ENCODE data around the gene TP53BP2. TPM values are rescaled to one million over a fixed set of nuclear protein-coding genes. Genes with fewer than 3 reads are reported as not detected.
A peak's percentile ranks its signal among the peaks of the same experiment; 100 is the strongest.

Gene TP53BP2
- total and polyA plus RNA-seq, 8 donors, result 51.8 to 58.6 (median 55.9) TPM

GRCh38 chr1:223829678-223830077 lies 16.1 kb downstream of the TP53BP2 start:
- no peak for TF ChIP-seq CTCF (IDR thresholded peaks at IDR 0.05)
- Histone ChIP-seq H3K9me3 (no peaks in the 10 kb centered on the region), H3K27ac (peak overlapping the region in 1 of 2 donors; percentile 18), H3K4me1 (peaks cover 6 to 99% of the 10 kb centered on the region in 2 donors), H3K36me3 (no peaks in the 10 kb centered on the region), H3K27me3 (no peaks in the 10 kb centered on the region), H3K4me3 (no peak overlapping the region)
- intact Hi-C loops (cut with DNase I), result no loop called here
- no peak for ATAC-seq
- DNase-seq, result no peak

GRCh38 chr1:223828162-223828848 lies 17.4 kb downstream of the TP53BP2 start:
- H3K27me3 ChIP-seq, result no peaks in the 10 kb centered on the region
- intact Hi-C loops (cut with DNase I), result no loop called here
- no peak for TF ChIP-seq CTCF (IDR thresholded peaks at IDR 0.05)
- no peak overlapping the region for H3K4me3 ChIP-seq
- H3K36me3 ChIP-seq, result no peaks in the 10 kb centered on the region
- H3K4me1 ChIP-seq, result peaks cover 6 to 99% of the 10 kb centered on the region in 2 donors
- ATAC-seq (no peak), DNase-seq (no peak)
- peak overlapping the region in 1 of 2 donors; percentile 63 for H3K27ac ChIP-seq
- H3K9me3 ChIP-seq, result no peaks in the 10 kb centered on the region

GRCh38 chr1:223827193-223827663 lies 18.5 kb downstream of the TP53BP2 start:
- Histone ChIP-seq H3K4me3 (no peak overlapping the region), H3K27me3 (no peaks in the 10 kb centered on the region), H3K27ac (peak overlapping the region in 1 of 2 donors; percentile 63), H3K4me1 (peaks cover 4 to 99% of the 10 kb centered on the region in 2 donors), H3K36me3 (no peaks in the 10 kb centered on the region), H3K9me3 (no peaks in the 10 kb centered on the region)
- TF ChIP-seq CTCF (IDR thresholded peaks at IDR 0.05), result no peak
- DNase-seq (no peak), ATAC-seq (peak; percentile 39)
- intact Hi-C loops (cut with DNase I), result no loop called here

- DNase-seq, result no peak
- H3K27ac ChIP-seq, result peak overlapping the region in 1 of 2 donors; percentile 63
- H3K27me3 ChIP-seq, result no peaks in the 10 kb centered on the region
- no peak for TF ChIP-seq CTCF (IDR thresholded peaks at IDR 0.05)
- H3K4me1 ChIP-seq, result peaks cover 0 to 91% of the 10 kb centered on the region in 2 donors
- H3K36me3 ChIP-seq, result peaks cover 0 to under 1% of the 10 kb centered on the region in 2 donors
- no peak overlapping the region for H3K4me3 ChIP-seq
- peak; percentile 84 for ATAC-seq
- no peaks in the 10 kb centered on the region for H3K9me3 ChIP-seq
- intact Hi-C loops (cut with DNase I), result no loop called here
Measured at GRCh38 chr1:223825767-223826748, 19.7 kb downstream of the TP53BP2 start.

GRCh38 chr1:223824712-223825111 lies 21.0 kb downstream of the TP53BP2 start:
- intact Hi-C loops (cut with DNase I), result no loop called here
- ATAC-seq (no peak), DNase-seq (no peak)
- H3K27me3 ChIP-seq, result no peaks in the 10 kb centered on the region
- H3K36me3 ChIP-seq, result peaks cover 0 to 14% of the 10 kb centered on the region in 2 donors
- no peak overlapping the region for H3K4me3 ChIP-seq
- H3K4me1 ChIP-seq, result peaks cover 0 to 85% of the 10 kb centered on the region in 2 donors
- no peak for TF ChIP-seq CTCF (IDR thresholded peaks at IDR 0.05)
- H3K9me3 ChIP-seq, result no peaks in the 10 kb centered on the region
- peak overlapping the region in 1 of 2 donors; percentile 63 for H3K27ac ChIP-seq
